Measurements from ENCODE around the gene PBRM1. TPM values are rescaled to one million over a fixed set of nuclear protein-coding genes. Genes with fewer than 3 reads are reported as not detected.

The PBRM1 gene
- total RNA-seq, 1 donor from 2014 or later = 67.1 TPM

GRCh38 chr3:52541050-52541449, 144.7 kb downstream of the PBRM1 start:
- ATAC-seq (no peak), DNase-seq (no peak)
- Histone ChIP-seq H3K4me1 (peaks cover 29% of the 10 kb centered on the region), H3K4me3 (no peak overlapping the region), H3K36me3 (peaks cover 42% of the 10 kb centered on the region), H3K9me3 (no peaks in the 10 kb centered on the region), H3K27ac (no peak overlapping the region), H3K27me3 (no peaks in the 10 kb centered on the region)
- intact Hi-C loops (cut with DNase I) = no loop called here
- no peak for TF ChIP-seq CTCF (IDR thresholded peaks at IDR 0.05)

GRCh38 chr3:52539010-52539653, 146.6 kb downstream of the PBRM1 start:
- Histone ChIP-seq H3K4me1 (peaks cover 38% of the 10 kb centered on the region), H3K9me3 (no peaks in the 10 kb centered on the region), H3K4me3 (peak overlapping the region; percentile 4), H3K27me3 (no peaks in the 10 kb centered on the region), H3K27ac (no peak overlapping the region), H3K36me3 (peaks cover 28% of the 10 kb centered on the region)
- no peak for ATAC-seq
- no peak for TF ChIP-seq CTCF (IDR thresholded peaks at IDR 0.05)
- intact Hi-C loops (cut with DNase I) = no loop called here
- no peak for DNase-seq

GRCh38 chr3:52537726-52538421, 147.8 kb downstream of the PBRM1 start:
- Histone ChIP-seq H3K4me1 (peaks cover 43% of the 10 kb centered on the region), H3K36me3 (peaks cover 16% of the 10 kb centered on the region), H3K27me3 (no peaks in the 10 kb centered on the region), H3K9me3 (no peaks in the 10 kb centered on the region), H3K4me3 (peak overlapping the region; percentile 89), H3K27ac (peak overlapping the region; percentile 93)
- DNase-seq (no peak), ATAC-seq (no peak)
- intact Hi-C loops (cut with DNase I) = no loop called here
- no peak for TF ChIP-seq CTCF (IDR thresholded peaks at IDR 0.05)

GRCh38 chr3:52537165-52537620, 148.5 kb downstream of the PBRM1 start:
- Histone ChIP-seq H3K9me3 (no peaks in the 10 kb centered on the region), H3K36me3 (peaks cover 13% of the 10 kb centered on the region), H3K4me3 (peak overlapping the region; percentile 89), H3K27ac (peak overlapping the region; percentile 93), H3K27me3 (no peaks in the 10 kb centered on the region), H3K4me1 (peaks cover 50% of the 10 kb centered on the region)
- TF ChIP-seq CTCF (IDR thresholded peaks at IDR 0.05) = no peak
- intact Hi-C loops (cut with DNase I) = no loop called here
- DNase-seq = no peak
- ATAC-seq = no peak

- Histone ChIP-seq H3K36me3 (peaks cover 13% of the 10 kb centered on the region), H3K27me3 (no peaks in the 10 kb centered on the region), H3K9me3 (no peaks in the 10 kb centered on the region), H3K4me1 (peaks cover 51% of the 10 kb centered on the region), H3K4me3 (peak within 1 kb of the TSS; percentile 89), H3K27ac (peak within 1 kb of the TSS; percentile 93)
- ATAC-seq (peak; percentile 95), DNase-seq (peak; percentile 99)
- peak; percentile 31 for TF ChIP-seq CTCF (IDR thresholded peaks at IDR 0.05)
- intact Hi-C loops (cut with DNase I) = no loop called here
Measured at GRCh38 chr3:52536369-52537164, 149.1 kb downstream of the PBRM1 start, which contains the start of gene UQCC5. Gene UQCC5 (plus strand): TSS chr3:52536605. CDS start chr3:52536756, 151 bp downstream.

Data from upper lobe of right lung (tissue), 1 donor.